Neuronal stem cell (in vitro differentiated cells): ENCODE results near the gene CENPQ.

ENCODE experiments used
- DNase-seq: peaks from one replicate; pipeline ENCODE4 v3.0.0-alpha.2; 2013; ENCODE audit warnings: low spot score
- H2AFZ ChIP-seq: one replicate; pipeline ENCODE4 v1.6.1; 2013; ENCODE audit warnings: mild to moderate bottlenecking, low read length, inconsistent platforms
- H2AK5ac ChIP-seq: 2 replicates; pipeline ENCODE4 v1.6.1; 2013; ENCODE audit warnings: low read depth, mild to moderate bottlenecking, inconsistent platforms, low read length, moderate library complexity, mixed read lengths
- H2BK120ac ChIP-seq: 2 replicates; pipeline ENCODE4 v1.6.1; 2013; ENCODE audit warnings: low read depth, mild to moderate bottlenecking, inconsistent platforms, low read length, moderate library complexity, mixed read lengths
- H2BK12ac ChIP-seq: one replicate; pipeline ENCODE4 v1.6.1; 2013; ENCODE audit warnings: low read length, inconsistent platforms
- H2BK15ac ChIP-seq: 2 replicates; pipeline ENCODE4 v1.6.1; 2013; ENCODE audit warnings: mild to moderate bottlenecking, low read length, inconsistent platforms, mixed read lengths
- H2BK5ac ChIP-seq: one replicate; pipeline ENCODE4 v1.6.1; 2013; ENCODE audit warnings: inconsistent platforms, mild to moderate bottlenecking, low read length, moderate library complexity
- H3K14ac ChIP-seq: one replicate; pipeline ENCODE4 v1.6.1; 2013; ENCODE audit warnings: low read length, inconsistent platforms
- H3K18ac ChIP-seq: 2 replicates; pipeline ENCODE4 v1.6.1; 2013; ENCODE audit warnings: low read length, inconsistent platforms
- H3K23ac ChIP-seq: 2 replicates; pipeline ENCODE4 v1.6.1; 2013; ENCODE audit warnings: low read depth, mild to moderate bottlenecking, mixed read lengths, low read length, inconsistent platforms; ENCODE audit not compliant: poor library complexity
- H3K27ac ChIP-seq: replicated peaks from 3 replicates; pipeline ENCODE4 v1.5.1; 2013; ENCODE audit warnings: low read length, inconsistent platforms
- H3K27me3 ChIP-seq, 3 experiments: 2 replicates each; pipeline ENCODE4 v1.6.1; 2013; ENCODE audit warnings: low read length in 3 of 3, mild to moderate bottlenecking in 2 of 3, inconsistent platforms in 1 of 3, low read depth in 1 of 3, mixed read lengths in 1 of 3, moderate library complexity in 1 of 3; ENCODE audit not compliant: control insufficient read depth in 3 of 3, insufficient read depth in 3 of 3
- H3K36me3 ChIP-seq, 2 donors: replicated peaks in 1 of 2; 2 replicates each; pipeline ENCODE4 v1.6.1; 2013; ENCODE audit warnings: low read length in 2 of 2; ENCODE audit not compliant: control insufficient read depth in 2 of 2, insufficient read depth in 2 of 2
- H3K4ac ChIP-seq: 2 replicates; pipeline ENCODE4 v1.6.1; 2013; ENCODE audit warnings: inconsistent platforms, mild to moderate bottlenecking, low read length, moderate library complexity
- H3K4me1 ChIP-seq, 2 donors: 1 replicate in 1 of 2; 2 replicates in 1 of 2; pipeline ENCODE4 v1.6.1; 2013; ENCODE audit warnings: low read length in 2 of 2, low read depth in 1 of 2; ENCODE audit not compliant: control insufficient read depth in 2 of 2, insufficient read depth in 1 of 2
- H3K4me2 ChIP-seq: one replicate; pipeline ENCODE4 v1.6.1; 2013; ENCODE audit warnings: mild to moderate bottlenecking, low read length, inconsistent platforms; ENCODE audit not compliant: insufficient read depth, poor library complexity, severe bottlenecking
- H3K4me3 ChIP-seq, 2 donors: 2 replicates each; pipeline ENCODE4 v1.5.1; 2013; ENCODE audit warnings: low read length in 2 of 2, mild to moderate bottlenecking in 2 of 2, inconsistent platforms in 1 of 2, moderate library complexity in 1 of 2
- H3K79me1 ChIP-seq: one replicate; pipeline ENCODE4 v1.6.1; 2013; ENCODE audit warnings: low read depth, mild to moderate bottlenecking, inconsistent platforms, low read length, moderate library complexity
- H3K9ac ChIP-seq: one replicate; pipeline ENCODE4 v1.6.1; 2013; ENCODE audit warnings: mild to moderate bottlenecking, low read depth, low read length, inconsistent platforms; ENCODE audit not compliant: poor library complexity
- H3K9me3 ChIP-seq, 2 donors: replicated peaks in 1 of 2; 2 replicates each; pipeline versions ENCODE3 to v1.6.1; 2013; ENCODE audit warnings: low read length in 2 of 2, mild to moderate bottlenecking in 2 of 2, inconsistent platforms in 1 of 2, low read depth in 1 of 2, mixed read lengths in 1 of 2, moderate library complexity in 1 of 2; ENCODE audit not compliant: control insufficient read depth in 2 of 2, insufficient read depth in 1 of 2
- H4K8ac ChIP-seq: one replicate; pipeline ENCODE4 v1.6.1; 2013; ENCODE audit warnings: low read depth, mild to moderate bottlenecking, inconsistent platforms, low read length, moderate library complexity
- H4K91ac ChIP-seq: one replicate; pipeline ENCODE4 v1.6.1; 2013; ENCODE audit warnings: low read length, low read depth, mild to moderate bottlenecking, inconsistent platforms; ENCODE audit not compliant: poor library complexity
- WGBS, 2 donors: extraction: QIAGEN DNeasy Blood & Tissue Kit; methylation state at CpG; one replicate each; pipeline ENCODE4 v1.1.7; 2013; ENCODE audit warnings: missing lambda C conversion rate in 2 of 2, mixed read lengths in 1 of 2; ENCODE audit not compliant: insufficient read length in 2 of 2, insufficient replicate concordance in 1 of 2; ENCODE audit errors: extremely low coverage in 2 of 2; 5-methylcytosine and 5-hydroxymethylcytosine counted together

Gene CENPQ

DNA sequence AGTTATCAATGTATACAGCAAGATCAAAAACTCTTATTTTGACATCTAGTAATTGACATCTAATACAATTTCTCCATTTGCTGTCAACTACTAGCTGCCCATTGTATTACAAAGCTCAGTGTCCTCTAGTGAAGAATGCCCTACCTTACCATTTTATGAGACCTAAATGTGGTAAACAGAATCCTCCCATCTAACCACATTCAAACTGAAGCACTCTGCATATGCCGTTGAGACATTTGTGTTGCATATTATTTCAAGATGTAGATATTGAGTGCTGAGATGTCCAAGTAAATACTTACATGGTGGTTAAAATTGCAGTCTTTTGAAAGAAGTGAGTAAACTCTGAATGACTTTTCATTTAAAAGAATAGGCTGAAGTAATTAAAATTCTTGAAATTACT is 36.0 kb downstream of the CENPQ start:
- no peaks in the 10 kb centered on the region for H3K36me3 ChIP-seq
- no peak overlapping the region for H3K4me2 ChIP-seq
- H2BK5ac ChIP-seq: no peak overlapping the region
- no peak overlapping the region for H2AK5ac ChIP-seq
- H3K4me1 ChIP-seq: no peaks in the 10 kb centered on the region
- H2AFZ ChIP-seq: no peak overlapping the region
- H4K91ac ChIP-seq: no peak overlapping the region
- H3K23ac ChIP-seq: no peak overlapping the region
- H2BK120ac ChIP-seq: no peak overlapping the region
- no peak overlapping the region for H3K4ac ChIP-seq
- no peak overlapping the region for H3K18ac ChIP-seq
- H3K79me1 ChIP-seq: no peaks in the 10 kb centered on the region
- no peak overlapping the region for H3K27ac ChIP-seq
- no peak overlapping the region for H3K4me3 ChIP-seq
- no peaks in the 10 kb centered on the region for H3K9me3 ChIP-seq
- WGBS, 2 donors: no CpG with 5 or more reads among the region's 1 CpG
- H3K27me3 ChIP-seq: no peaks in the 10 kb centered on the region
- no peak overlapping the region for H2BK12ac ChIP-seq
- no peak overlapping the region for H4K8ac ChIP-seq
- H3K14ac ChIP-seq: no peak overlapping the region
- no peak overlapping the region for H2BK15ac ChIP-seq
- no peak overlapping the region for H3K9ac ChIP-seq
- no peak for DNase-seq

DNA sequence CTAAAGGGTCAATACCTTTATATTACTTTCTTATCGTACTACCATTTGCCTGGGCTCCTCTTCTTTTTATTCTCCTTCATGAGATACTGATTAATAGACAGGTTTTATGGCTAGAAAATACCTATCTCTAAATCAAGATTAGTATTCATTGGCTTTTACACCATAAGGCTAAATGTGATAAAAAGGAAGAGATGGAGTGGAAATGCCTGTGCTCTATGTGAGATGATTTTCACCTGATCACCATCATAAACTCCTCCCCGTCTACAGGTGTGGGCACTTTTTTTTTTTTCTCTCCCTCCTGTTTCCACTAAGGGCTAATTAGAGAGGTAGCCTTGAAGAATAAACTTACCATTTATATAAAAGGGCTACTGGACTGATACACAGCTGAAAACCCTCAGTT is 36.5 kb downstream of the CENPQ start, which contains the start of gene GLYATL3:
Gene GLYATL3 (plus strand): TSS at position 301 of the 400 bp plus-strand sequence. CDS start 12,068 bp downstream, outside the sequence.
- no peaks in the 10 kb centered on the region for H3K27me3 ChIP-seq
- H4K8ac ChIP-seq: no peak within 1 kb of the TSS
- H3K4ac ChIP-seq: no peak within 1 kb of the TSS
- H2BK120ac ChIP-seq: no peak within 1 kb of the TSS
- no peak within 1 kb of the TSS for H3K27ac ChIP-seq
- no peak within 1 kb of the TSS for H3K14ac ChIP-seq
- DNase-seq: no peak
- H3K36me3 ChIP-seq: no peaks in the 10 kb centered on the region
- no peaks in the 10 kb centered on the region for H3K9me3 ChIP-seq
- H4K91ac ChIP-seq: no peak within 1 kb of the TSS
- H2BK12ac ChIP-seq: no peak within 1 kb of the TSS
- no peak within 1 kb of the TSS for H3K18ac ChIP-seq
- H3K4me1 ChIP-seq: no peaks in the 10 kb centered on the region
- H2BK5ac ChIP-seq: no peak within 1 kb of the TSS
- H3K79me1 ChIP-seq: no peaks in the 10 kb centered on the region
- H3K4me3 ChIP-seq: no peak within 1 kb of the TSS
- H2BK15ac ChIP-seq: no peak within 1 kb of the TSS
- no peak within 1 kb of the TSS for H2AFZ ChIP-seq
- no CpG with 5 or more reads among the region's 2 CpGs for WGBS, 2 donors
- H2AK5ac ChIP-seq: no peak within 1 kb of the TSS
- H3K4me2 ChIP-seq: no peak within 1 kb of the TSS
- H3K23ac ChIP-seq: no peak within 1 kb of the TSS
- no peak within 1 kb of the TSS for H3K9ac ChIP-seq

DNA sequence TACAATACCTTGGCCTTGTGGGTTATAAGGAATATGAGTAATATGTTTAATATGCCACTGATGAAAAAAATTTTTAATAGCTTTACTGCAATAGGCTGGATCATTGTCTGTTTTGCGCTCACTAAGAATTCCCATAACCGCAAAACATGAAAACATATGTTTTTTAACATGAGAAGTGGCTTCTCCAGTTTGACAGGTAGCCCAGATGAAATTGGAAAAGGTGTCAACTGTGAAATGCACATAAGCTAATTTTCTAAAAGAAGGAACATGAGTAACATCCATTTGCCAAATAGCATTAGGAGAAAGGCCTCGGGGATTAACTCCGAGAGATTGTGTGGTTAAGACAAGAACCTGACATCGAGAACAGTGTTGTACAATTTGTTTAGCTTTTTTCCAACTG is 41.5 kb downstream of the CENPQ start:
- H3K27me3 ChIP-seq: no peaks in the 10 kb centered on the region
- H3K4me3 ChIP-seq: no peak overlapping the region
- H3K18ac ChIP-seq: no peak overlapping the region
- no peak overlapping the region for H2BK15ac ChIP-seq
- no peak overlapping the region for H2AK5ac ChIP-seq
- H3K4ac ChIP-seq: no peak overlapping the region
- no peak overlapping the region for H3K4me2 ChIP-seq
- H3K79me1 ChIP-seq: no peaks in the 10 kb centered on the region
- H4K8ac ChIP-seq: no peak overlapping the region
- H3K14ac ChIP-seq: no peak overlapping the region
- H4K91ac ChIP-seq: no peak overlapping the region
- H3K4me1 ChIP-seq: no peaks in the 10 kb centered on the region
- H3K27ac ChIP-seq: no peak overlapping the region
- no peak overlapping the region for H2BK5ac ChIP-seq
- H3K9me3 ChIP-seq: no peaks in the 10 kb centered on the region
- no CpG with 5 or more reads among the region's 5 CpGs for WGBS, 2 donors
- no peak overlapping the region for H2BK120ac ChIP-seq
- DNase-seq: no peak
- H2AFZ ChIP-seq: no peak overlapping the region
- H3K9ac ChIP-seq: no peak overlapping the region
- no peaks in the 10 kb centered on the region for H3K36me3 ChIP-seq
- no peak overlapping the region for H3K23ac ChIP-seq
- H2BK12ac ChIP-seq: no peak overlapping the region

DNA sequence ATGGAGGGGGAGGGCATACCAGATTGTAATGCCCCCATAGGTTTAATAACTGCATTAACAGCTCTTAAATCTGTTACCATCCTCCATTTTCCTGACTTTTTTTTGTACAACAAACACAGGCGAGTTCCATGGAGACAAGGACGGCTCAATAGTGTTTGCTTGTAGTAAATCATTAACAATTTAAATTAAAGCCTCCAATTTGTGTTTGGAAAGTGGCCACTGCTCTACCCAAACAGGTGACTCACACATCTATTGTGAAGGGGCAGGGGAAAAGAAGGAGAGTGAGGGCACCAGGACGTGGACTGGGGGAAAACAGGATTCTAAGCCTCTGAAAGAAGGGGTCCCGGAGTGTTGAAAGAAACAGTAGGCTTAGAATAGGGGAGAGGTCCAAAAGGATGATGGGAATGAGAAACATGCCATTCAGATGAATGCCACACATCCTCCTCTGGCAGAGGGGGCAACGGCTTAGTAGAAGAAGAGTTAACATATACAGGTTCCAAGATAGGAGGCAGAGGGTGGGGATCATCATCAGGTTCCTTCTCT is 43.5 kb downstream of the CENPQ start:
- no peak overlapping the region for H3K27ac ChIP-seq
- no peaks in the 10 kb centered on the region for H3K79me1 ChIP-seq
- no peak overlapping the region for H2BK15ac ChIP-seq
- H3K27me3 ChIP-seq: no peaks in the 10 kb centered on the region
- no peak overlapping the region for H2BK12ac ChIP-seq
- H3K4me1 ChIP-seq: no peaks in the 10 kb centered on the region
- H3K4ac ChIP-seq: no peak overlapping the region
- H2BK120ac ChIP-seq: no peak overlapping the region
- H3K4me3 ChIP-seq: no peak overlapping the region
- no peak overlapping the region for H3K14ac ChIP-seq
- H4K91ac ChIP-seq: no peak overlapping the region
- no peaks in the 10 kb centered on the region for H3K36me3 ChIP-seq
- H3K18ac ChIP-seq: no peak overlapping the region
- no peak for DNase-seq
- no peaks in the 10 kb centered on the region for H3K9me3 ChIP-seq
- H3K4me2 ChIP-seq: no peak overlapping the region
- no peak overlapping the region for H3K23ac ChIP-seq
- H3K9ac ChIP-seq: no peak overlapping the region
- H4K8ac ChIP-seq: no peak overlapping the region
- no CpG with 5 or more reads among the region's 5 CpGs for WGBS, 2 donors
- H2BK5ac ChIP-seq: no peak overlapping the region
- H2AK5ac ChIP-seq: no peak overlapping the region
- no peak overlapping the region for H2AFZ ChIP-seq
